GM21717 (cell line): ENCODE measurements around the gene FAM168A.

Experiments used
- ATAC-seq: cut with Tn5 transposase; IDR thresholded peaks from one replicate; pipeline ENCODE4 v1.9.1; 2021; ENCODE audit warnings: mild to moderate bottlenecking, moderate library complexity; ENCODE audit not compliant: unreplicated experiment

Gene FAM168A

GRCh38 chr11:73521621-73522020 lies 76.3 kb downstream of the FAM168A start:
- no peak for ATAC-seq

GRCh38 chr11:73520353-73521061 lies 77.4 kb downstream of the FAM168A start:
- no peak for ATAC-seq

- ATAC-seq: no peak
These were observed 78.6 kb downstream of the FAM168A start for GRCh38 chr11:73519266-73519665.

GRCh38 chr11:73518195-73518594 lies 79.7 kb downstream of the FAM168A start:
- no peak for ATAC-seq

- no peak for ATAC-seq
These were observed 81.8 kb downstream of the FAM168A start for GRCh38 chr11:73516080-73516479.

- ATAC-seq: no peak
These were observed 84.2 kb downstream of the FAM168A start for GRCh38 chr11:73513707-73514106.

- no peak for ATAC-seq
These were observed 87.0 kb downstream of the FAM168A start for GRCh38 chr11:73510877-73511276.

- ATAC-seq: no peak
These were observed 87.8 kb downstream of the FAM168A start for GRCh38 chr11:73510106-73510505.

GRCh38 chr11:73509188-73509587 lies 88.7 kb downstream of the FAM168A start:
- ATAC-seq: no peak

GRCh38 chr11:73508243-73509176 lies 89.4 kb downstream of the FAM168A start:
- ATAC-seq: no peak

GRCh38 chr11:73507086-73507485 lies 90.8 kb downstream of the FAM168A start:
- ATAC-seq: no peak

GRCh38 chr11:73506038-73506437 lies 91.9 kb downstream of the FAM168A start:
- ATAC-seq: no peak

GRCh38 chr11:73498343-73498742 lies 99.6 kb downstream of the FAM168A start:
- no peak for ATAC-seq

- ATAC-seq: no peak
These were observed 101.8 kb downstream of the FAM168A start for GRCh38 chr11:73496134-73496533.

GRCh38 chr11:73495731-73496130 lies 102.2 kb downstream of the FAM168A start:
- no peak for ATAC-seq

- no peak for ATAC-seq
These were observed 103.8 kb downstream of the FAM168A start for GRCh38 chr11:73493956-73494598.

GRCh38 chr11:73481626-73482025 lies 116.3 kb downstream of the FAM168A start:
- ATAC-seq: no peak

GRCh38 chr11:73480677-73481076 lies 117.2 kb downstream of the FAM168A start:
- no peak for ATAC-seq

GRCh38 chr11:73478737-73479347 lies 119.1 kb downstream of the FAM168A start:
- no peak for ATAC-seq

GRCh38 chr11:73477518-73477917 lies 120.4 kb downstream of the FAM168A start:
- no peak for ATAC-seq

GRCh38 chr11:73475549-73476095 lies 122.3 kb downstream of the FAM168A start:
- ATAC-seq: no peak
